HG02981 (cell line): ENCODE measurements around the gene SGSH.
"Not testable (repeated sequence)": the region's sequence is repeated elsewhere in the genome, so short reads cannot be mapped to it uniquely, and the experiment has no call there.

Experiments used
- ATAC-seq: cut with Tn5 transposase; IDR thresholded peaks from one replicate; pipeline ENCODE4 v1.9.1; 2021; ENCODE audit warnings: mild to moderate bottlenecking, moderate library complexity; ENCODE audit not compliant: unreplicated experiment

Gene SGSH

DNA sequence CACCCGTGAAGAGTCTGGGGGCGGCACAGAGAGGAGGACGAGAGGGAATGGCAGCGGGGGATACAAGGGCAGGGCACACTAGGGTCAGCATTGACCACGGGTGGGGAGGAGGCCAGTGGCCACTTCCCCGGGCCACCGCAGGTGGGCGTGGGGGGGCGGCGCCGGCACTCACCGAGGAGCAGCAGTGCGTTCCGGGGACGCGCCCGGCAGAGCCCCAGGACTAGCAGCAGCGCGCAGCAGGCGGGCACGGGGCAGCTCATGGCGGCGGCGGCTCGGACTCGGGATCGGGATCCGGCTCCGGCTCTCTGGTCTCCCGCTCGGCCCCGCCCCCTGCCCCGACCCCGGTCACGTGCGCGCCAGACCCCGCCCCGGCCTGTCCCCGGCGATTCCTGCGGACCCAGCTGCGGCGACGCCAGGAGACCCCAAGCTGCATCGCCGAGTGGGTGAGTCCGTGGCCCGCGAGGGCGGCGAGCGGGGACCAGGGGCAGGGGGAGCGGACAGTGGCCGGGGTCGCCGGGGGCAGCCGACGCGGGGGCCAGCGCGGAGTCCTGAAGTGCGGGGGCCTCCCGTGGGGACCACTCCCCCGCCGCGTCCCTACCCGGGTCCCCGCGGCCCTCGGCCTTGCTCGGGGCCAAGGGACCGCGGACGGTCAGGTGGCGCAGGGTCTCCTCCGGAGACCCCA is at the start of gene SGSH, which contains the start of gene SLC26A11:
Gene SGSH, minus strand, starts transcription at position 280 of the 682 bp plus-strand sequence. Its CDS starts 20 bp downstream, at position 260.
Gene SLC26A11, plus strand, starts transcription at position 374 of the 682 bp plus-strand sequence. CDS start 1,134 bp downstream, outside the sequence.
- ATAC-seq, result peak; percentile 27

GRCh38 chr17:80269405-80269807 is 49.3 kb upstream of the SGSH start:
- no peak for ATAC-seq

GRCh38 chr17:80268427-80268826 is 48.3 kb upstream of the SGSH start:
- ATAC-seq, result no peak

DNA sequence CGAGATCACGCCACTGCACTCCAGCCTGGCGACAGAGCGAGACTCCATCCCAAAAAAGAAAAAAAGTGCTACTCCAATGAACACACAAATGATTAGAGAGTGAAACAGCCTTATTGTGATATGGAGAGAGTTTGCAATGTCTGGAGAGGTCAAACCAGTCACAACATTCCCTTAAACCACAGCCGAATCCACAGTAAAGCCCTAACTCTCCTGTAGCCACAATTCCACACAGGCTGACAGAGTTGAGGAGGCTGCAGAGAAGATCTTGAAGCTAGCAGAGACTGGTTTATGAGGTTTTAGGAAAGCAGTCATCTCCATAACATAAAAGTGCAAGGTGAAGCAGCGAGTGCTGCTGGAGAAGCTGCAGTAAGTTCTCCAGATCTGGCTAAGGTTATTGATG is 47.3 kb upstream of the SGSH start:
- ATAC-seq, result no peak

GRCh38 chr17:80265205-80266068 is 45.3 kb upstream of the SGSH start:
- ATAC-seq, result no peak

GRCh38 chr17:80264205-80265075 is 44.3 kb upstream of the SGSH start:
- no peak for ATAC-seq

DNA sequence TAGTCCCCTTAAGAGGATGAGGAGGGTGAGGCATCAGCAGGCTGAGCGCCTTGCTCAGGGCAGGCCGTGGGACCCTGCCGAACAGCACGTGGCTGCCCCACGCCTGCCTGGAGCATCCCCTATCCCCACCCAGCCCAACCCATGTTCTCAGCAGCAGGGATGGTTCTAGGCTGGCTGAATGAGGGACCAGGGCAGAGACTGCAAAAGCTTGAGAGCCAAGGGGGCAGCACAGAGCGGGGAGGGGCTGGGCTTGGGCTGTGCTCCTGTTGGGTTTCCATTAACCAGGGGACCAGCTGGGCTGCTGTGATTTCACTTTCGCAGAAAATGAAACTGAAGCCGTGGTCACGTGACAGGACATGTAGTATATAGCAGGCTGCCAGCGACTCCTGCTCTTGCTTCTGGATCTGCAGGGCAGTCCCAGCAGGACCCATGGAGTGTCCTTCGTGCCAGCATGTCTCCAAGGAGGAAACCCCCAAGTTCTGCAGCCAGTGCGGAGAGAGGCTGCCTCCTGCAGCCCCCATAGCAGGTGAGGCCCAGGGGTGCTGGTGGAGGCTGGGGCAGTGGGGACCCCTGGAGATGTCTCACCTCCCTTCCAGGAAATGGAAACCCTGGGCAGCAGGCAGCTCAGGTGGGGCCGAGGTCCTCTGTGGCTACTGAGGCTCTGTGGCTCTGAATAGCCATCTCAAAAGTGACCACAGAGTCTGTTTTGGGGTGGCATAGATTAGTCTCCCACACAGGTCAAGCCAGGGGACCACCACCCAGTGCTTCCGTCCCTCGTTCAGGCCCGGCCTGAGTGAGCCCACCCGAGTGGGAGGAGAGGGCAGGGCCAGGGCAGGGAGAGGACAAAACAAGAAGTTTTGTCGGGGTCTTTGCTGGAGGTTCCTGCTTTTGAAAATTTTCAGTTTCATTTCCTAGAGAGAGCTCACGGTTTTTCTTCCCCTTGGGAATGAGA is 43.4 kb upstream of the SGSH start:
- peak; percentile 37 for ATAC-seq

GRCh38 chr17:80262775-80263244 is 42.7 kb upstream of the SGSH start:
- no peak for ATAC-seq

- ATAC-seq, result no peak
These were observed 42.2 kb upstream of the SGSH start for GRCh38 chr17:80262291-80262690.

DNA sequence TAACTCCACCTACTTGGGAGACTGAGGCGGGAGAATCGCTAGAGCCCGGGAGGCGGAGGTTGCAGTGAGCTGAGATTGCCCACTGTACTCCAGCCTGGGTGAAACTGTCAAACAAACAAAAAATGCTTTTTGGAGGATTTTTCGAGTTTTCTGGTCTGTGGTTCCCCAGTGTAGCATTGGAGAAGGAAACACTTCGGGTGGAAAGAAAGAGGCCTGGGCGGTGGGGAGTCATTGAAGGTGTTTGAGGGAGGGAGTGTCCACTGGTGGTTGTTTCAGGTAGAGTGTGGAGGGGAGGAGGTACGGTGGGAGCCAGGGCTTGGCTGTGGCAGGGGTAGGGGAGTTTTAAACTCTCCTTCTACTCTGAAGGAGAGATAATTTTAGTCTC is 41.8 kb upstream of the SGSH start:
- no peak for ATAC-seq

DNA sequence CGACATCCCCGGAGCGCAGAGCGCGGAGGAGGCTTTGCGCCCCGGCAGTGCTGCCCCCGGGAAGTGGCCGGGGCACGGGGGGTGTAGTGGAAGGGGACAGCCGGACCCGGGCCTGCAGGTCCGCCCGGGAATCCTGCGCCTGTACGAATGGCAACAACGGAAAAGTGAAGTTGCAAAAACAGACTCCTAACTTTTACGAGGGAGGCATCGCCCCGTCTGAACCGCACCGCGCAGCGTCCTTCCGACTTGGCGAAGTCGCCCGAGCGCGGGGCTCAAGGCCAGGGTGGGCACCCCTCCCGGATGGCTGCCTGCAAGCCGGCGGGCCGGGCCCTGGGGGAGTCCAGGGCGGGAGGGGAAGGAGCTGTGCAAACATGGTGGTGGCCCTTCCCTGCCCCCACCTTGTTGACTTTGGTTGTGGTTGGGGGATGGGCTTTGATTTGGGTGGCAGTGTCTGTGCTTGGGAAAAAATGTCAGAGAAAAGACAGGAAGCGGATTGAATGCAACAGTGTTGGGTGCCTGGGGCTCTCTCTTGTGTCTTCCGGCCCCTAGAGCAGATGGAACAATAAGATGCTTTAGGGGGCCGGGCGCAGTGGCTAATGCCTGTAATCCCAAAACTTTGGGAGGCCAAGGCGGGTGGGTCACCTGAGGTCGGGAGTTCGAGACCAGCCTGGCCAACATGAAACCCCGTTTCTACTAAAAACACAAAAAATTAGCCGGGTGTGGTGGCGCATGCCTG is 41.2 kb upstream of the SGSH start:
- ATAC-seq, result no peak

GRCh38 chr17:80260791-80261158 is 40.6 kb upstream of the SGSH start, which contains the start of gene RNF213:
RNF213 (plus strand) TSS chr17:80260852; CDS start chr17:80263682, 2,830 bp downstream.
- peak; percentile 24 for ATAC-seq

GRCh38 chr17:80260069-80260535 is 40.0 kb upstream of the SGSH start:
- ATAC-seq, result no peak

GRCh38 chr17:80259457-80260068 is 39.4 kb upstream of the SGSH start:
- ATAC-seq, result no peak

- ATAC-seq, result not testable (repeated sequence)
These were observed 38.2 kb upstream of the SGSH start for GRCh38 chr17:80258296-80258695.

DNA sequence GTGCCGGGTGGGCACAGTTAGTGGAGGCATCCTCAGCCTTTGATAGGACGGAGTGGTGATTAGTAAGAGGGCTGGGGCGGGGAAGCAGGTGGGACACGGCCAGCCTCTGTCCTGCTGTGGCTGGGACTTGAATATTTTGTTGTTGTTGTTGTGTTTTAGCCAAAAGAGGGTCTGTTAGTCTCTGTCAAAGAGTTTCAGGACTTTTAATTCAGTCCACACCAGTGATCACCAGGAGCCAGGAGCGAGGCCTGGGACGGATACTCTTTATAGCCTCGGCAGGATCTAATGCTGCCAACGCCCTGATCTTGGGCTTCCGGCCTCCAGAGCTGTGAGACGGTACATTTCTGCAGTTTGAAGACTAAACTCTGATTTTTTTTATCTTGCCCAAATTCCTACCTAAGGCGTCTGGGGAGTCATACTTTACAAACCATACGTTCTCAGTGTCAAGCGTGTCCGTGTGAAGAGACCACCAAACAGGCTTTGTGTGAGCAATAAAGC is 37.6 kb upstream of the SGSH start:
- ATAC-seq, result no peak

DNA sequence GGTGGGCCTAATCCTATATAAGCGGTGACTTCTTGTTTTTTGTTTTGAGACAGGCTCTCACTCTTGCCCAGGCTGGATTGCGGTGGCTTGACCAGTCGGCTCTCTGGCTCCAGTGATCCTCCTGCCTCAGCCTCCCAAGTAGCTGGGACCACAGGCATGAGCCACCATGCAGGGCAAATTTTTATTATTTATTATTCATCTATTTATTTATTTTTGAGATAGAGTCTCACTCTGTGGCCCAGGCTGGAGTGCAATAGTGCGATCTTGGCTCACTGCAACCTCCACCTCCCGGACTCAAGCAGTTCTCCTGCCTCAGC is 35.9 kb upstream of the SGSH start:
- ATAC-seq, result no peak
